Glomerular visceral epithelial cell (primary cell): ENCODE measurements around the gene ST3GAL2.
"Not testable (repeated sequence)": the region's sequence is repeated elsewhere in the genome, so short reads cannot be mapped to it uniquely, and the experiment has no call there.

Experiments
- DNase-seq: peaks from one replicate; pipeline ENCODE4 v3.0.0-alpha.2; 2016; ENCODE audit errors: extremely low spot score

ST3GAL2 gene

GRCh38 chr16:70467113-70467512 lies 28.2 kb upstream of the ST3GAL2 start:
- DNase-seq, result no peak

GRCh38 chr16:70466805-70467076 lies 27.8 kb upstream of the ST3GAL2 start:
- no peak for DNase-seq

GRCh38 chr16:70465999-70466804 lies 27.3 kb upstream of the ST3GAL2 start:
- DNase-seq, result no peak

- no peak for DNase-seq
Observed at GRCh38 chr16:70463235-70463634, 24.3 kb upstream of the ST3GAL2 start.

- peak; percentile 41 for DNase-seq
Observed at GRCh38 chr16:70460737-70461261, 21.9 kb upstream of the ST3GAL2 start.

GRCh38 chr16:70457446-70458166 lies 18.7 kb upstream of the ST3GAL2 start:
- no peak for DNase-seq

GRCh38 chr16:70455910-70456309 lies 17.0 kb upstream of the ST3GAL2 start:
- no peak for DNase-seq

GRCh38 chr16:70454222-70455034 lies 15.5 kb upstream of the ST3GAL2 start, which contains the start of gene FCSK:
TSS of gene FCSK (plus strand) at chr16:70454595. CDS start at chr16:70463191, 8,596 bp downstream.
- peak; percentile 67 for DNase-seq

GRCh38 chr16:70453892-70454221 lies 15.0 kb upstream of the ST3GAL2 start:
- no peak for DNase-seq

- DNase-seq, result no peak
Observed at GRCh38 chr16:70453117-70453891, 14.4 kb upstream of the ST3GAL2 start.

GRCh38 chr16:70451004-70451340 lies 12.1 kb upstream of the ST3GAL2 start:
- not testable (repeated sequence) for DNase-seq

GRCh38 chr16:70450142-70451003 lies 11.5 kb upstream of the ST3GAL2 start:
- DNase-seq, result not testable (repeated sequence)

- no peak for DNase-seq
Observed at GRCh38 chr16:70448075-70448474, 9.2 kb upstream of the ST3GAL2 start.

GRCh38 chr16:70444249-70445063 lies 5.6 kb upstream of the ST3GAL2 start:
- DNase-seq, result no peak

GRCh38 chr16:70442344-70442743 lies 3.4 kb upstream of the ST3GAL2 start:
- no peak for DNase-seq

GRCh38 chr16:70441406-70441990 lies 2.6 kb upstream of the ST3GAL2 start:
- no peak for DNase-seq

- DNase-seq, result no peak
Observed at GRCh38 chr16:70440009-70440692, 1.3 kb upstream of the ST3GAL2 start.

GRCh38 chr16:70438585-70438968 lies 323 bp downstream of the ST3GAL2 start:
- DNase-seq, result no peak
